Left colon (tissue), 2 donors: ENCODE results near the gene AUTS2. TPM values are rescaled to one million over a fixed set of nuclear protein-coding genes. Genes with fewer than 3 reads are reported as not detected.

ENCODE experiments used
- ATAC-seq: fragments of 200-7000 bp; cut with Tn5 transposase; one replicate; pipeline ENCODE4 v1.9.1; 2020; ENCODE audit warnings: mild to moderate bottlenecking, moderate library complexity
- DNase-seq, 2 donors: peaks; one replicate each; pipeline ENCODE4 v3.0.0-alpha.2; 2020
- intact Hi-C, 2 donors: fragments of 100-400 bp; cut with DNase I in 1 of 2; cut with micrococcal nuclease in 1 of 2; formaldehyde crosslinking; loops; one replicate each; pipeline versions ENCODE4 v1.11.2 to v1.14.0; 2022; cut with DNase I, micrococcal nuclease
- total RNA-seq, 2 donors: library from RNA; stranded (reverse); fragmentation: NEBNext Ultra II Directional; extraction: Animal tissue kit (Norgen Biotek cat#: 25700); gene quantifications; one replicate each; pipeline ENCODE4 v1.2.1, GENCODE V29; 2021
- donor health status: DM: no; HTN: no; CAD: no.
- donor health status: DM: yes; HTN: yes; CAD: no.

Gene AUTS2
- total RNA-seq, 2 donors from 2014 or later = 43.3 to 44.2 TPM

GRCh38 chr7:70766694-70767093 is 1168.4 kb downstream of the AUTS2 start:
- ATAC-seq (no peak), DNase-seq (no peak)
- intact Hi-C loops = no loop called here

GRCh38 chr7:70770154-70770553 is 1171.9 kb downstream of the AUTS2 start:
- no peak for ATAC-seq
- intact Hi-C loops = no loop called here
- DNase-seq = no peak

- no peak for DNase-seq
- intact Hi-C loops = no loop called here
- ATAC-seq = no peak
Measured at GRCh38 chr7:70771451-70771850, 1173.2 kb downstream of the AUTS2 start.

GRCh38 chr7:70772891-70773290 is 1174.6 kb downstream of the AUTS2 start:
- DNase-seq = no peak
- ATAC-seq = no peak
- intact Hi-C loops = no loop called here

GRCh38 chr7:70773406-70773805 is 1175.1 kb downstream of the AUTS2 start:
- intact Hi-C loops = no loop called here
- ATAC-seq (no peak), DNase-seq (no peak)

GRCh38 chr7:70774950-70775527 is 1176.8 kb downstream of the AUTS2 start:
- DNase-seq = no peak
- intact Hi-C loops = no loop called here
- ATAC-seq = no peak

- ATAC-seq (peak; percentile 43), DNase-seq (no peak)
- intact Hi-C loops = no loop called here
Measured at GRCh38 chr7:70775570-70776156, 1177.4 kb downstream of the AUTS2 start.

GRCh38 chr7:70776627-70777101 is 1178.4 kb downstream of the AUTS2 start:
- DNase-seq (no peak), ATAC-seq (no peak)
- intact Hi-C loops = no loop called here

- intact Hi-C loops = no loop called here
- no peak for ATAC-seq
- DNase-seq = no peak
Measured at GRCh38 chr7:70777251-70777650, 1179.0 kb downstream of the AUTS2 start.

- DNase-seq = no peak
- intact Hi-C loops = no loop called here
Measured at GRCh38 chr7:70778585-70778984, 1180.3 kb downstream of the AUTS2 start.

GRCh38 chr7:70779321-70779720 is 1181.0 kb downstream of the AUTS2 start:
- no peak for DNase-seq
- intact Hi-C loops = no loop called here
- ATAC-seq = no peak

More at GRCh38 chr7:70778585-70778984, 1180.3 kb downstream of the AUTS2 start:
- no peak for ATAC-seq

- DNase-seq (no peak), ATAC-seq (no peak)
- intact Hi-C loops = no loop called here
Measured at GRCh38 chr7:70781922-70782311, 1183.6 kb downstream of the AUTS2 start.

- intact Hi-C loops = no loop called here
Measured at GRCh38 chr7:70782796-70783195, 1184.5 kb downstream of the AUTS2 start.

GRCh38 chr7:70785427-70785826 is 1187.2 kb downstream of the AUTS2 start:
- no peak for ATAC-seq
- intact Hi-C loops = no loop called here
- DNase-seq = no peak

More at GRCh38 chr7:70782796-70783195, 1184.5 kb downstream of the AUTS2 start:
- DNase-seq (no peak), ATAC-seq (no peak)

- ATAC-seq = no peak
- intact Hi-C loops = no loop called here
- DNase-seq = no peak
Measured at GRCh38 chr7:70786076-70786475, 1187.8 kb downstream of the AUTS2 start.

- no peak for ATAC-seq
- intact Hi-C loops = no loop called here
- no peak for DNase-seq
Measured at GRCh38 chr7:70787286-70787685, 1189.0 kb downstream of the AUTS2 start.

- no peak for ATAC-seq
- no peak for DNase-seq
- intact Hi-C loops = no loop called here
Measured at GRCh38 chr7:70787771-70788170, 1189.5 kb downstream of the AUTS2 start.

GRCh38 chr7:70788276-70788675 is 1190.0 kb downstream of the AUTS2 start:
- DNase-seq (no peak), ATAC-seq (peak; percentile 53)
- intact Hi-C loops = no loop called here

GRCh38 chr7:70789481-70790214 is 1191.4 kb downstream of the AUTS2 start:
- intact Hi-C loops = no loop called here
- DNase-seq = no peak

More at GRCh38 chr7:70789481-70790214, 1191.4 kb downstream of the AUTS2 start:
- ATAC-seq = no peak
